K562 (cell line): Measurements from ENCODE around the gene CCDC93.

ENCODE experiments used
- CBX2 ChIP-seq: fragments of 200-600 bp; sonication (generic); IDR thresholded peaks from one replicate; pipeline ENCODE4 v1.6.1; 2012; ENCODE audit warnings: mild to moderate bottlenecking, low read length, inconsistent platforms; ENCODE audit not compliant: insufficient read depth, poor library complexity, severe bottlenecking
- HNRNPH1 ChIP-seq: fragments of 200-400 bp; formaldehyde crosslinking; optimal IDR thresholded peaks from 2 replicates; pipeline ENCODE3; 2017; ENCODE audit warnings: low read depth, mild to moderate bottlenecking, low read length, moderate library complexity
- PHF20 ChIP-seq: fragments of 450-650 bp; IDR thresholded peaks from 2 replicates; pipeline ENCODE4 v1.6.1; 2018; ENCODE audit not compliant: partially characterized antibody
- TF ChIP-seq, protein P1 (sequence below): sonication (generic); formaldehyde crosslinking; IDR thresholded peaks from 2 replicates; pipeline ENCODE4 v1.8.1; 2023; ENCODE audit warnings: mild to moderate bottlenecking, missing genetic modification reagents
- TF ChIP-seq, protein P2 (sequence below), 3 experiments: IDR thresholded peaks in 2 of 3; conservative IDR thresholded peaks in 1 of 3; 2 replicates each; pipeline ENCODE4 v1.5.1; 2011 to 2012; ENCODE audit warnings: low read length in 3 of 3, mild to moderate bottlenecking in 3 of 3, control low read depth in 2 of 3, improper control_type of control experiment in 1 of 3, inconsistent platforms in 1 of 3, low read depth in 1 of 3, mixed read lengths in 1 of 3, moderate library complexity in 1 of 3; ENCODE audit not compliant: insufficient read depth in 2 of 3
- TF ChIP-seq, protein P3 (sequence below), 2 experiments: fragments of 450-650 bp; IDR thresholded peaks; 2 replicates each; pipeline ENCODE4 v1.6.1; 2016; ENCODE audit warnings: mild to moderate bottlenecking in 2 of 2, borderline replicate concordance in 1 of 2, low read depth in 1 of 2, moderate library complexity in 1 of 2
- TF ChIP-seq, protein P4 (sequence below): sonication (generic); formaldehyde crosslinking; IDR thresholded peaks from 2 replicates; pipeline ENCODE4 v1.8.1; 2022; ENCODE audit warnings: missing genetic modification reagents

DNA sequence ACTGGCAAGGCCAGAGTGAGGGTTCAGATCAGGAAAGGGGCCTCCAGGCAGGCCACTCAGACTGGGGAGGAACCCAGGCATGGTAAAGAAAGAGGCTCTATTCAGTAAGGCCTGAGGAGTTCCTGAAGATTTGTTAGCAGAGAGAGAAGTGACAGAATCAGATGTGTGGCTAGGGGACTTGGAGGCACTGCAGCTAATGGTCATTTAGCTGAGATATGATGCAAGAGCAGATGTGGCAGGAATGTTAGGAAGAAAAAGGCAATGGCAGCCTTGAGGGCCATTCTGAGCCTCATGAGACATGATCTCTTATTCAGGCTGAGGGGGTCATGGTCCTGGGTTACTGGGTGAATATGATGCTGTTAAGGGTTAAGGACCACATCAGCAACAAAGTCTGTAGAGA lies 73.4 kb downstream of the CCDC93 start:
- TF ChIP-seq CBX2 (no peak), PHF20 (no peak), HNRNPH1 (no peak)
- TF ChIP-seq, protein P1, sequence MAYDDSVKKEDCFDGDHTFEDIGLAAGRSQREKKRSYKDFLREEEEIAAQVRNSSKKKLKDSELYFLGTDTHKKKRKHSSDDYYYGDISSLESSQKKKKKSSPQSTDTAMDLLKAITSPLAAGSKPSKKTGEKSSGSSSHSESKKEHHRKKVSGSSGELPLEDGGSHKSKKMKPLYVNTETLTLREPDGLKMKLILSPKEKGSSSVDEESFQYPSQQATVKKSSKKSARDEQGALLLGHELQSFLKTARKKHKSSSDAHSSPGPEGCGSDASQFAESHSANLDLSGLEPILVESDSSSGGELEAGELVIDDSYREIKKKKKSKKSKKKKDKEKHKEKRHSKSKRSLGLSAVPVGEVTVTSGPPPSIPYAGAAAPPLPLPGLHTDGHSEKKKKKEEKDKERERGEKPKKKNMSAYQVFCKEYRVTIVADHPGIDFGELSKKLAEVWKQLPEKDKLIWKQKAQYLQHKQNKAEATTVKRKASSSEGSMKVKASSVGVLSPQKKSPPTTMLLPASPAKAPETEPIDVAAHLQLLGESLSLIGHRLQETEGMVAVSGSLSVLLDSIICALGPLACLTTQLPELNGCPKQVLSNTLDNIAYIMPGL: no peak
- TF ChIP-seq, protein P2, sequence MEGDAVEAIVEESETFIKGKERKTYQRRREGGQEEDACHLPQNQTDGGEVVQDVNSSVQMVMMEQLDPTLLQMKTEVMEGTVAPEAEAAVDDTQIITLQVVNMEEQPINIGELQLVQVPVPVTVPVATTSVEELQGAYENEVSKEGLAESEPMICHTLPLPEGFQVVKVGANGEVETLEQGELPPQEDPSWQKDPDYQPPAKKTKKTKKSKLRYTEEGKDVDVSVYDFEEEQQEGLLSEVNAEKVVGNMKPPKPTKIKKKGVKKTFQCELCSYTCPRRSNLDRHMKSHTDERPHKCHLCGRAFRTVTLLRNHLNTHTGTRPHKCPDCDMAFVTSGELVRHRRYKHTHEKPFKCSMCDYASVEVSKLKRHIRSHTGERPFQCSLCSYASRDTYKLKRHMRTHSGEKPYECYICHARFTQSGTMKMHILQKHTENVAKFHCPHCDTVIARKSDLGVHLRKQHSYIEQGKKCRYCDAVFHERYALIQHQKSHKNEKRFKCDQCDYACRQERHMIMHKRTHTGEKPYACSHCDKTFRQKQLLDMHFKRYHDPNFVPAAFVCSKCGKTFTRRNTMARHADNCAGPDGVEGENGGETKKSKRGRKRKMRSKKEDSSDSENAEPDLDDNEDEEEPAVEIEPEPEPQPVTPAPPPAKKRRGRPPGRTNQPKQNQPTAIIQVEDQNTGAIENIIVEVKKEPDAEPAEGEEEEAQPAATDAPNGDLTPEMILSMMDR (IDR thresholded peaks at IDR 0.05 in 2 of 3, conservative IDR thresholded peaks at IDR 0.05 in 1 of 3; ENCODE audit: insufficient read depth in 2 of 3, low read depth in 1 of 3, low read length in 3 of 3): no peak
- TF ChIP-seq, protein P3, sequence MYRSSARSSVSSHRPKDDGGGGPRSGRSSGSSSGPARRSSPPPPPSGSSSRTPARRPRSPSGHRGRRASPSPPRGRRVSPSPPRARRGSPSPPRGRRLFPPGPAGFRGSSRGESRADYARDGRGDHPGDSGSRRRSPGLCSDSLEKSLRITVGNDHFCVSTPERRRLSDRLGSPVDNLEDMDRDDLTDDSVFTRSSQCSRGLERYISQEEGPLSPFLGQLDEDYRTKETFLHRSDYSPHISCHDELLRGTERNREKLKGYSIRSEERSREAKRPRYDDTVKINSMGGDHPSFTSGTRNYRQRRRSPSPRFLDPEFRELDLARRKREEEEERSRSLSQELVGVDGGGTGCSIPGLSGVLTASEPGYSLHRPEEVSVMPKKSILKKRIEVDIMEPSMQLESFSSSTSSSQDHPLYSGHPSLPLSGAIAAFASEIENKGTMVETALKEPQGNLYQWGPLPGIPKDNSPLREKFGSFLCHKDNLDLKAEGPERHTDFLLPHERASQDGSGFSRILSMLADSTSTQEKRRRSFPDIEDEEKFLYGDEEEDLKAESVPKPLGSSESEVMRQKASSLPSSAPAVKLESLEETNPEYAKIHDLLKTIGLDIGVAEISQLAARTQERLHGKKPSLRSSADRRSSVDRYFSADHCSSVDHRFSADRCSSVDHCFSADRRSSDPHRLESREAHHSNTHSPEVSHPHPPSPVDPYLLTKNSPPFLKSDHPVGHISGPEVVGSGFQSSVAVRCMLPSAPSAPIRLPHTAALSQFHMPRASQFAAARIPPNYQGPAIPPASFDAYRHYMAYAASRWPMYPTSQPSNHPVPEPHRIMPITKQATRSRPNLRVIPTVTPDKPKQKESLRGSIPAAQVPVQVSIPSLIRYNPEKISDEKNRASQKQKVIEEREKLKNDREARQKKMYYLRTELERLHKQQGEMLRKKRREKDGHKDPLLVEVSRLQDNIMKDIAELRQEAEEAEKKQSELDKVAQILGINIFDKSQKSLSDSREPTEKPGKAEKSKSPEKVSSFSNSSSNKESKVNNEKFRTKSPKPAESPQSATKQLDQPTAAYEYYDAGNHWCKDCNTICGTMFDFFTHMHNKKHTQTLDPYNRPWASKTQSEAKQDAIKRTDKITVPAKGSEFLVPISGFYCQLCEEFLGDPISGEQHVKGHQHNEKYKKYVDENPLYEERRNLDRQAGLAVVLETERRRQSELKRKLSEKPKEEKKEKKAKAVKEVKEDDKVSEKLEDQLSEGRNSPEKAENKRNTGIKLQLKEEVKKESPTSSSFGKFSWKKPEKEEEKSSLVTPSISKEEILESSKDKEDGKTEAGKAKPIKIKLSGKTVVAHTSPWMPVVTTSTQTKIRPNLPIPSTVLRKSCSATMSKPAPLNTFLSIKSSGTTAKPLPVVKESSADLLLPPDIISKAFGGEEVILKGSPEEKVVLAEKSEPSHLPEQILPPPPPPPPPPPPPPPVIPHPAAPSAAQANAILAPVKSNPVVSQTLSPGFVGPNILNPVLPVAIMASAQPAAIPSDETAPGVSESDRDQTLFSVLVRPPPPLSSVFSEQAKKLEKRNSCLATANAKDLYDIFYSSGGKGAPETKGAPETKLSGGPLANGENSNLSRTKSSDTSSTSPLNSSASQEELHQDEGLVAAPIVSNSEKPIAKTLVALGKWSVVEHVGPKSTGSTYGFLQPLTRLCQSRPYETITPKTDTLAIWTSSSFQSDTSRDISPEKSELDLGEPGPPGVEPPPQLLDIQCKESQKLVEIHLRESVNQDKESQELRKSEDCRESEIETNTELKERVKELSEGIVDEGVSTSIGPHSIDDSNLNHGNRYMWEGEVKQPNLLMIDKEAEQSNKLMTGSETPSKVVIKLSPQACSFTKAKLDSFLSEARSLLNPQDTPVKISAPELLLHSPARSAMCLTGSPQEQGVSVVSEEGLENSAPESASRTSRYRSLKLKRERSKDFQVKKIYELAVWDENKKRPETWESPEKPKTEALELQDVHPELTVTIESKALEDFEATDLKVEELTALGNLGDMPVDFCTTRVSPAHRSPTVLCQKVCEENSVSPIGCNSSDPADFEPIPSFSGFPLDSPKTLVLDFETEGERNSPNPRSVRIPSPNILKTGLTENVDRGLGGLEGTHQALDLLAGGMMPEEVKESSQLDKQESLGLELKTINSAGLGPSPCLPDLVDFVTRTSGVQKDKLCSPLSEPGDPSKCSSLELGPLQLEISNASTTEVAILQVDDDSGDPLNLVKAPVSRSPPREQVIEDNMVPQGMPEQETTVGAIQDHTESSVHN (IDR thresholded peaks at IDR 0.05; ENCODE audit: borderline replicate concordance in 1 of 2, low read depth in 1 of 2): no peak
- TF ChIP-seq, protein P4, sequence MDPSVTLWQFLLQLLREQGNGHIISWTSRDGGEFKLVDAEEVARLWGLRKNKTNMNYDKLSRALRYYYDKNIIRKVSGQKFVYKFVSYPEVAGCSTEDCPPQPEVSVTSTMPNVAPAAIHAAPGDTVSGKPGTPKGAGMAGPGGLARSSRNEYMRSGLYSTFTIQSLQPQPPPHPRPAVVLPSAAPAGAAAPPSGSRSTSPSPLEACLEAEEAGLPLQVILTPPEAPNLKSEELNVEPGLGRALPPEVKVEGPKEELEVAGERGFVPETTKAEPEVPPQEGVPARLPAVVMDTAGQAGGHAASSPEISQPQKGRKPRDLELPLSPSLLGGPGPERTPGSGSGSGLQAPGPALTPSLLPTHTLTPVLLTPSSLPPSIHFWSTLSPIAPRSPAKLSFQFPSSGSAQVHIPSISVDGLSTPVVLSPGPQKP (CRISPR knock-in tag): no peak
